Mesothelial cell of epicardium (in vitro differentiated cells): ENCODE data around the gene PRH2. TPM values are rescaled to one million over a fixed set of nuclear protein-coding genes. Genes with fewer than 3 reads are reported as not detected.

Experiments used
- DNase-seq, 2 experiments: peaks; one replicate each; pipeline ENCODE4 v3.0.0; 2021; ENCODE audit warnings: low spot score in 2 of 2; ENCODE audit not compliant: unreplicated experiment in 2 of 2
- H3K27ac Mint-ChIP-seq: 2 replicates; pipeline ENCODE4 v1.8.0; 2021; ENCODE audit warnings: mixed read lengths
- H3K27me3 Mint-ChIP-seq: 2 replicates; pipeline ENCODE4 v1.8.0; 2021; ENCODE audit warnings: low read depth, mixed read lengths
- H3K36me3 Mint-ChIP-seq: 2 replicates; pipeline ENCODE4 v1.8.0; 2021; ENCODE audit warnings: mixed read lengths
- H3K4me1 Mint-ChIP-seq: 2 replicates; pipeline ENCODE4 v1.8.0; 2021; ENCODE audit warnings: mixed read lengths
- H3K4me3 Mint-ChIP-seq: 2 replicates; pipeline ENCODE4 v1.8.0; 2021; ENCODE audit warnings: mild to moderate bottlenecking, moderate library complexity, mixed read lengths
- H3K9me3 Mint-ChIP-seq: 2 replicates; pipeline ENCODE4 v1.8.0; 2021; ENCODE audit warnings: mixed read lengths
- total RNA-seq: library from RNA; stranded (reverse); gene quantifications from 3 replicates; pipeline ENCODE4 v1.2.1, GENCODE V29; 2021
- TF ChIP-seq, protein P1 (sequence below): fragments of 200-600 bp; sonication (generic); IDR thresholded peaks from one replicate; pipeline ENCODE4 v1.5.0; 2021; ENCODE audit warnings: antibody characterized with exemption; ENCODE audit not compliant: unreplicated experiment

PRH2 gene
- total RNA-seq, 1 donor from 2014 or later, result not detected

DNA sequence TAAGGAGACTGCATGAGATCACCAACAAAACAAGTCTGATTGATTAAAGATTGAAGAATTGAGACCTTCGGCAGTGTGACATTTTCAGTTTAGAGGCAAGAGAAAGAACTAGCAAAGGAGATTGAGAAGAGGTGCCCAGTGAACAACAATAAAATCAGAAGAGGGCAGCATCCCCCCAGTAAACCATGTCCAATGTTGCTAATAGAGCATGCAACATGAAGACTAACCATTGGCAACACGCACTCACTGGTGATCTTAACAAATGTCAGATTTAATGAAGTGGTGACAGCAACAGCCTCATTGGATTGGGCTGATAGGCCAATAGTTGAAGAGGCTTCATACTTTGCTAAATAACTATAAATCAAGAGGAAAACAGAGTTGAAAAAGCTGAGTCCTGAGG is 30.8 kb downstream of the PRH2 start:
- no peak for DNase-seq
- H3K27ac Mint-ChIP-seq, result no peak overlapping the region

GRCh38 chr12:10960211-10960610 is 31.2 kb downstream of the PRH2 start:
- Mint-ChIP-seq H3K27me3 (no peaks in the 10 kb centered on the region), H3K4me3 (no peak overlapping the region), H3K36me3 (peaks cover 40% of the 10 kb centered on the region), H3K4me1 (no peaks in the 10 kb centered on the region), H3K9me3 (peaks cover 35% of the 10 kb centered on the region), H3K27ac (no peak overlapping the region)
- no peak for DNase-seq
- TF ChIP-seq, protein P1, sequence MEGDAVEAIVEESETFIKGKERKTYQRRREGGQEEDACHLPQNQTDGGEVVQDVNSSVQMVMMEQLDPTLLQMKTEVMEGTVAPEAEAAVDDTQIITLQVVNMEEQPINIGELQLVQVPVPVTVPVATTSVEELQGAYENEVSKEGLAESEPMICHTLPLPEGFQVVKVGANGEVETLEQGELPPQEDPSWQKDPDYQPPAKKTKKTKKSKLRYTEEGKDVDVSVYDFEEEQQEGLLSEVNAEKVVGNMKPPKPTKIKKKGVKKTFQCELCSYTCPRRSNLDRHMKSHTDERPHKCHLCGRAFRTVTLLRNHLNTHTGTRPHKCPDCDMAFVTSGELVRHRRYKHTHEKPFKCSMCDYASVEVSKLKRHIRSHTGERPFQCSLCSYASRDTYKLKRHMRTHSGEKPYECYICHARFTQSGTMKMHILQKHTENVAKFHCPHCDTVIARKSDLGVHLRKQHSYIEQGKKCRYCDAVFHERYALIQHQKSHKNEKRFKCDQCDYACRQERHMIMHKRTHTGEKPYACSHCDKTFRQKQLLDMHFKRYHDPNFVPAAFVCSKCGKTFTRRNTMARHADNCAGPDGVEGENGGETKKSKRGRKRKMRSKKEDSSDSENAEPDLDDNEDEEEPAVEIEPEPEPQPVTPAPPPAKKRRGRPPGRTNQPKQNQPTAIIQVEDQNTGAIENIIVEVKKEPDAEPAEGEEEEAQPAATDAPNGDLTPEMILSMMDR, result no peak

More for the DNA sequence above, 30.8 kb downstream of the PRH2 start:
- Mint-ChIP-seq H3K36me3 (peaks cover 43% of the 10 kb centered on the region), H3K4me1 (no peaks in the 10 kb centered on the region), H3K9me3 (peaks cover 39% of the 10 kb centered on the region), H3K4me3 (no peak overlapping the region), H3K27me3 (no peaks in the 10 kb centered on the region)
- TF ChIP-seq, protein P1, result no peak

DNA sequence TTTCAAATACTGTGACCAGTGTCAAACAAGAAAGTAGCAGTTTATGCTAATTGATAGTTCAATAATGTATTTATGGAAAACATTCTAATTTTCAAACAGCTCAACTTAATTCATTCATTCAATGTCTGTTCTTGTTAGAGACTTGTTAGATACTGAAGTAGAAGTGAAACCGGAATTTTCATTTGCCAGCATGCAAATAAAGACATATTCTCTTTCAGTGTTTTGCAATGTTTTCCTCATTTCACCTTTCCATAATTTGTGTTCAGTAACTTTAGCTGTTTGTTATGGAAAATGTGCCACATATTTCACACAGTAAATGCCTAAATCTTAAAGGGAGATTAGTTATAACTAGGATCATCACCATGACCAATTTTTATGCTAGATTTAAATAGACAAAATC is 36.4 kb downstream of the PRH2 start:
- Mint-ChIP-seq H3K9me3 (peaks cover 9% of the 10 kb centered on the region), H3K27ac (no peak overlapping the region), H3K4me1 (no peaks in the 10 kb centered on the region), H3K4me3 (no peak overlapping the region), H3K27me3 (no peaks in the 10 kb centered on the region), H3K36me3 (peaks cover 9% of the 10 kb centered on the region)
- DNase-seq, result no peak
- TF ChIP-seq, protein P1, result no peak

- peaks cover 9% of the 10 kb centered on the region for H3K36me3 Mint-ChIP-seq
- no peak for DNase-seq
- H3K27me3 Mint-ChIP-seq, result no peaks in the 10 kb centered on the region
- H3K27ac Mint-ChIP-seq, result no peak overlapping the region
- TF ChIP-seq, protein P1, result no peak
- H3K4me1 Mint-ChIP-seq, result no peaks in the 10 kb centered on the region
- H3K4me3 Mint-ChIP-seq, result no peak overlapping the region
- H3K9me3 Mint-ChIP-seq, result peaks cover 9% of the 10 kb centered on the region
These were observed 37.3 kb downstream of the PRH2 start for GRCh38 chr12:10966314-10966713.

DNA sequence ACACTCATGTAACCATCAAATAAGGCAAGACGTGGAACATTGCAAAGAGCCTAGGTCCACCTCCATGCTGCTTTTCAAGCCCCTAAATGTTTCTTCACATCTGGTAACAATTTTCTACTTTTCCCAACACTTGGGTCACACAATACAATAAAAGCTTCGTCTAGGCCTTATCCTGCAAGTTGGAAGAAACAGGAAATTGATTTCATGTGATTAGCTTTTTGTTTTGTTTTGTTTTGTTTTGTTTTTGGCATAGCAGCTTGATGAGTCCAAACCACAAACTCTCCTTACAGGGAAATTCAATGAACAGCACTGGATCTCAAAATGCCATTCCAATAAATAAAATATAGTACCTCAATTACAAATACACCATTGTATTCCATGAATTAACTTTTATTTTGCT is 38.4 kb downstream of the PRH2 start:
- no peak for DNase-seq
- Mint-ChIP-seq H3K9me3 (peaks cover 9% of the 10 kb centered on the region), H3K4me1 (no peaks in the 10 kb centered on the region), H3K27me3 (no peaks in the 10 kb centered on the region), H3K27ac (peak overlapping the region; percentile 35), H3K36me3 (peaks cover 7% of the 10 kb centered on the region), H3K4me3 (no peak overlapping the region)
- TF ChIP-seq, protein P1, result no peak
